Neuronal stem cell (in vitro differentiated cells): ENCODE data around the gene PAK2.
"Not testable (repeated sequence)": the region's sequence is repeated elsewhere in the genome, so short reads cannot be mapped to it uniquely, and the experiment has no call there.

Experiments used
- DNase-seq: peaks from one replicate; pipeline ENCODE4 v3.0.0-alpha.2; 2013; ENCODE audit warnings: low spot score
- H2AFZ ChIP-seq: one replicate; pipeline ENCODE4 v1.6.1; 2013; ENCODE audit warnings: mild to moderate bottlenecking, low read length, inconsistent platforms
- H2AK5ac ChIP-seq: 2 replicates; pipeline ENCODE4 v1.6.1; 2013; ENCODE audit warnings: low read depth, mild to moderate bottlenecking, inconsistent platforms, low read length, moderate library complexity, mixed read lengths
- H2BK120ac ChIP-seq: 2 replicates; pipeline ENCODE4 v1.6.1; 2013; ENCODE audit warnings: low read depth, mild to moderate bottlenecking, inconsistent platforms, low read length, moderate library complexity, mixed read lengths
- H2BK12ac ChIP-seq: one replicate; pipeline ENCODE4 v1.6.1; 2013; ENCODE audit warnings: low read length, inconsistent platforms
- H2BK15ac ChIP-seq: 2 replicates; pipeline ENCODE4 v1.6.1; 2013; ENCODE audit warnings: mild to moderate bottlenecking, low read length, inconsistent platforms, mixed read lengths
- H2BK5ac ChIP-seq: one replicate; pipeline ENCODE4 v1.6.1; 2013; ENCODE audit warnings: inconsistent platforms, mild to moderate bottlenecking, low read length, moderate library complexity
- H3K14ac ChIP-seq: one replicate; pipeline ENCODE4 v1.6.1; 2013; ENCODE audit warnings: low read length, inconsistent platforms
- H3K18ac ChIP-seq: 2 replicates; pipeline ENCODE4 v1.6.1; 2013; ENCODE audit warnings: low read length, inconsistent platforms
- H3K23ac ChIP-seq: 2 replicates; pipeline ENCODE4 v1.6.1; 2013; ENCODE audit warnings: low read depth, mild to moderate bottlenecking, mixed read lengths, low read length, inconsistent platforms; ENCODE audit not compliant: poor library complexity
- H3K27ac ChIP-seq: replicated peaks from 3 replicates; pipeline ENCODE4 v1.5.1; 2013; ENCODE audit warnings: low read length, inconsistent platforms
- H3K27me3 ChIP-seq, 3 experiments: 2 replicates each; pipeline ENCODE4 v1.6.1; 2013; ENCODE audit warnings: low read length in 3 of 3, mild to moderate bottlenecking in 2 of 3, inconsistent platforms in 1 of 3, low read depth in 1 of 3, mixed read lengths in 1 of 3, moderate library complexity in 1 of 3; ENCODE audit not compliant: control insufficient read depth in 3 of 3, insufficient read depth in 3 of 3
- H3K36me3 ChIP-seq, 2 donors: replicated peaks in 1 of 2; 2 replicates each; pipeline ENCODE4 v1.6.1; 2013; ENCODE audit warnings: low read length in 2 of 2; ENCODE audit not compliant: control insufficient read depth in 2 of 2, insufficient read depth in 2 of 2
- H3K4ac ChIP-seq: 2 replicates; pipeline ENCODE4 v1.6.1; 2013; ENCODE audit warnings: inconsistent platforms, mild to moderate bottlenecking, low read length, moderate library complexity
- H3K4me1 ChIP-seq, 2 donors: 1 replicate in 1 of 2; 2 replicates in 1 of 2; pipeline ENCODE4 v1.6.1; 2013; ENCODE audit warnings: low read length in 2 of 2, low read depth in 1 of 2; ENCODE audit not compliant: control insufficient read depth in 2 of 2, insufficient read depth in 1 of 2
- H3K4me2 ChIP-seq: one replicate; pipeline ENCODE4 v1.6.1; 2013; ENCODE audit warnings: mild to moderate bottlenecking, low read length, inconsistent platforms; ENCODE audit not compliant: insufficient read depth, poor library complexity, severe bottlenecking
- H3K4me3 ChIP-seq, 2 donors: 2 replicates each; pipeline ENCODE4 v1.5.1; 2013; ENCODE audit warnings: low read length in 2 of 2, mild to moderate bottlenecking in 2 of 2, inconsistent platforms in 1 of 2, moderate library complexity in 1 of 2
- H3K79me1 ChIP-seq: one replicate; pipeline ENCODE4 v1.6.1; 2013; ENCODE audit warnings: low read depth, mild to moderate bottlenecking, inconsistent platforms, low read length, moderate library complexity
- H3K9ac ChIP-seq: one replicate; pipeline ENCODE4 v1.6.1; 2013; ENCODE audit warnings: mild to moderate bottlenecking, low read depth, low read length, inconsistent platforms; ENCODE audit not compliant: poor library complexity
- H3K9me3 ChIP-seq, 2 donors: replicated peaks in 1 of 2; 2 replicates each; pipeline versions ENCODE3 to v1.6.1; 2013; ENCODE audit warnings: low read length in 2 of 2, mild to moderate bottlenecking in 2 of 2, inconsistent platforms in 1 of 2, low read depth in 1 of 2, mixed read lengths in 1 of 2, moderate library complexity in 1 of 2; ENCODE audit not compliant: control insufficient read depth in 2 of 2, insufficient read depth in 1 of 2
- H4K8ac ChIP-seq: one replicate; pipeline ENCODE4 v1.6.1; 2013; ENCODE audit warnings: low read depth, mild to moderate bottlenecking, inconsistent platforms, low read length, moderate library complexity
- H4K91ac ChIP-seq: one replicate; pipeline ENCODE4 v1.6.1; 2013; ENCODE audit warnings: low read length, low read depth, mild to moderate bottlenecking, inconsistent platforms; ENCODE audit not compliant: poor library complexity
- WGBS, 2 donors: extraction: QIAGEN DNeasy Blood & Tissue Kit; methylation state at CpG; one replicate each; pipeline ENCODE4 v1.1.7; 2013; ENCODE audit warnings: missing lambda C conversion rate in 2 of 2, mixed read lengths in 1 of 2; ENCODE audit not compliant: insufficient read length in 2 of 2, insufficient replicate concordance in 1 of 2; ENCODE audit errors: extremely low coverage in 2 of 2; 5-methylcytosine and 5-hydroxymethylcytosine counted together

Gene PAK2

DNA sequence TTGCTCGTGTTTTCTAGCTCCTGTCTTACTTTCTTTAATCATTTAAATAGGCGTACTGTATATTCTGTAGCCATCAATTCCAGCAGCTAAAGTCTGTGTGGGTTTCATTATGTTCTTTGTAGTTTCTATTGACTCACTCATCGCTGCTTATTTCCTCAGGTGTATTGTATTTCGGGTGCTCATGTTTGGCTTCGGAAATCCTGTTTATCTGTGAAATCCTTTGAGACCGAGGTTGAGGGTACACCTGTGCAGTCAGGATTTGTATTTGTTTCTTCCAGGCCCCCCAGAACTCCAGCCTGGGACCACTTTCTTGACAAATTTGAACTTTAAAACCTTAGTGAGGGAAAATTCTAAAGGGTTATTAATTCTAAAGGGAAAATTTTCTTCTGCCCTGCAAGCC, 2.0 kb upstream of the PAK2 start:
- DNase-seq: no peak
- peaks cover 0 to 12% of the 10 kb centered on the region in 2 donors for H3K9me3 ChIP-seq
- peaks cover 0 to 4% of the 10 kb centered on the region in 2 donors for H3K4me1 ChIP-seq
- no peak overlapping the region for H3K4ac ChIP-seq
- no peak overlapping the region for H4K8ac ChIP-seq
- H3K9ac ChIP-seq: no peak overlapping the region
- no CpG with 5 or more reads among the region's 6 CpGs for WGBS, 2 donors
- peaks cover 3% of the 10 kb centered on the region for H3K79me1 ChIP-seq
- H3K14ac ChIP-seq: no peak overlapping the region
- H2BK5ac ChIP-seq: no peak overlapping the region
- no peak overlapping the region for H2AFZ ChIP-seq
- no peak overlapping the region for H3K23ac ChIP-seq
- H3K18ac ChIP-seq: no peak overlapping the region
- H2BK120ac ChIP-seq: no peak overlapping the region
- H2BK15ac ChIP-seq: no peak overlapping the region
- no peak overlapping the region for H3K4me3 ChIP-seq
- H3K36me3 ChIP-seq: peaks cover 0 to 37% of the 10 kb centered on the region in 2 donors
- H2AK5ac ChIP-seq: no peak overlapping the region
- no peaks in the 10 kb centered on the region for H3K27me3 ChIP-seq
- H2BK12ac ChIP-seq: no peak overlapping the region
- H3K4me2 ChIP-seq: no peak overlapping the region
- no peak overlapping the region for H4K91ac ChIP-seq
- H3K27ac ChIP-seq: no peak overlapping the region

DNA sequence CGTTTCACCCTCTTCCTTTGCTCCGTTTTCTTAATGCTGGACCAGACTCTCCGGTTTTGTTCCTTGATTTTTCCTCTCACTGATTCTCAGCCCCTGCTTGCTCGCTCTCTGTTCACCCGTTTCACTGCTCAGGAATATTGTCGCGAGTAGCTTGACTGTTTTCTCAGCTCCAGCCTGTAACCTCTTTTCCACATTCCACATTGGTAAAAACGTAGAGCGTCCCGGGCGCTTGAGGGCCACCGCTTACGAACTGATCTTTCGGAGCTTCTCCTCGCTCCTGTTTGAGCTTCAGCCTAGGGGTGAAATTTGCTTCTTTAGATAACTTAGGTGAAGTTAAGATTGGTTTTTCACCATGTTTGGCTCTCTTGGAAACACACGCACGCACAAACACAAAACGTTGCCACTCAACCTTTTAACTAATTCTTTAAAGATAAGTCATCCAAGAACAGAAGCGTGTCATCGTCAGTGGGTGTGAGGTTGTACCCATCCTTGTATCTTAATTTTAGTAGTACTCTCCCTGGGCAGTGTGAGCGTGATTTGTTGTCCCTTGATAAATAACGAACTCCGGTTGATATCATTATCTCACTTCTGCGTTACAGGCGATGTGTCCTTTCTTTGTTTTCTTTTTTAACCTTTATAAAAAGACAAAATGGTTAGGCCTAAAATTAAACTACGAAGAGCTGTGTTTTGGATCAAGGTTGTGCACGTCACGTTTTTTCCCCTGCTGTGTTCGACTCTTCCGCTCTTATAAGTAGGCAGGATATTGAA, 1.0 kb downstream of the PAK2 start:
- DNase-seq: peak; percentile 43
- H3K4ac ChIP-seq: no peak overlapping the region
- peaks cover 3% of the 10 kb centered on the region for H3K79me1 ChIP-seq
- no peak overlapping the region for H2BK12ac ChIP-seq
- H3K4me3 ChIP-seq: peak overlapping the region; percentile 94 to 97
- peak overlapping the region; percentile 89 for H3K27ac ChIP-seq
- peak overlapping the region; percentile 95 for H2AFZ ChIP-seq
- peak overlapping the region; percentile 99 for H3K18ac ChIP-seq
- no peaks in the 10 kb centered on the region for H3K27me3 ChIP-seq
- H3K4me1 ChIP-seq: peaks cover 0 to 4% of the 10 kb centered on the region in 2 donors
- no peak overlapping the region for H3K14ac ChIP-seq
- H3K9me3 ChIP-seq: peaks cover 0 to 8% of the 10 kb centered on the region in 2 donors
- H2BK5ac ChIP-seq: peak overlapping the region; percentile 95
- peak overlapping the region; percentile 52 for H3K4me2 ChIP-seq
- H2AK5ac ChIP-seq: no peak overlapping the region
- H3K23ac ChIP-seq: no peak overlapping the region
- WGBS, 2 donors: no CpG with 5 or more reads among the region's 30 CpGs
- H4K8ac ChIP-seq: no peak overlapping the region
- peak overlapping the region; percentile 95 for H3K9ac ChIP-seq
- peak overlapping the region; percentile 59 for H4K91ac ChIP-seq
- no peak overlapping the region for H2BK120ac ChIP-seq
- H3K36me3 ChIP-seq: peaks cover 0 to 25% of the 10 kb centered on the region in 2 donors
- peak overlapping the region; percentile 6 for H2BK15ac ChIP-seq

DNA sequence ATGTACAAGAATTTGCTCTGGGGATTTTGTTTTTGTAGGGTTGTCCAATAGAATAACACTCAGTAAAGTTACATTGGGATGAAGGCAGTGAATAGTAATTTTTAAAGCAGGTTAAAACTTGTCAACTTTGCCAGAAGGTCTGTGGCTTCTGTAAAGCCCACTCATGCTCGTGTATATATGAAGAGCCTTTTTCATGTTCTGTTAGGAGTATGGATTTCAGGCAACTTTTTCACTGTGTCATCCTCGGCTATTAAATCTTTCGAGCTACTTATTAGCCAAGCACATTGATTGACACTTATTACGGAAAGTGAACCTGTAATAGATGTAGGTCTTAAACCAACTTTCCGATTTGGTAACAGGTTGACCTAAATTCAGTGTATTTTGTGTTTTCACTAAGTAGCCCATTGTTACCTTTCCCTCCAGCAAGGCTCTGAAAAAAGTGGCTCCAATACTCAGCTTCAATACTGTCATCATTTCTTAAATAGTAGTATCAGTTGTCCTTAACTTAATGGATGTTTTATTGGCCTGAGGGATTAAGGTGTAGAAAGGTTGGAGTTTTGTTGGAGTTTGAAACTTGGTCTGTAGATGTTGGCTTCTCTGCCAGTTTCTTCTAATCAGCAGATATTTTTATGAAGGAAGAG, 1.7 kb downstream of the PAK2 start:
- Histone ChIP-seq H3K9ac (no peak overlapping the region), H3K27ac (no peak overlapping the region), H2BK120ac (no peak overlapping the region), H3K14ac (no peak overlapping the region), H3K36me3 (peaks cover 0 to 27% of the 10 kb centered on the region in 2 donors), H3K23ac (no peak overlapping the region), H2BK12ac (no peak overlapping the region), H3K79me1 (peaks cover 3% of the 10 kb centered on the region), H3K4ac (no peak overlapping the region), H2AK5ac (no peak overlapping the region), H3K4me1 (peaks cover 0 to 4% of the 10 kb centered on the region in 2 donors), H3K4me3 (peak overlapping the region in 1 of 2 donors; percentile 94), H3K9me3 (peaks cover 0 to 7% of the 10 kb centered on the region in 2 donors), H3K27me3 (no peaks in the 10 kb centered on the region), H2BK5ac (no peak overlapping the region), H2AFZ (no peak overlapping the region), H3K4me2 (peak overlapping the region; percentile 52), H3K18ac (no peak overlapping the region), H4K91ac (no peak overlapping the region), H2BK15ac (no peak overlapping the region), H4K8ac (no peak overlapping the region)
- WGBS, 2 donors: no CpG with 5 or more reads among the region's 5 CpGs
- DNase-seq: no peak

DNA sequence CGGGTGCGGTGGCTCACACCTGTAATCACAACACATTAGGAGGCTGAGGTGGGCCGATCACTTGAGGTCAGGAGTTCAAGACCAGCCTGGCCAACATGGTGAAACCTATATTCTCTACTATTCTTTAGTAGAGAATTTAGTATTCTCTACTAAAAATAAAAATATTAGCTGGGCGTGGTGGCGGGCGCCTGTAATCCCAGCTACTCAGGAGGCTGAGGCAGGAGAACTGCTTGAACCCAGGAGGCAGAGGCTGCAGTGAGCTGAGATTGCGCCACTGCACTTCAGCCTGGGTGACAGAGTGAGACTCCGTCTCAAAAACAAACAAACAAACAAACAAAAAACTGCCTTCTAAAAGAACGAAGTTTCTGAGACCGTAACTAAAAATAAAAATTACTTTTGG, 3.9 kb downstream of the PAK2 start:
- not testable (repeated sequence) for H2AK5ac ChIP-seq, H3K9ac ChIP-seq, H2BK12ac ChIP-seq, H3K14ac ChIP-seq, H3K4me1 ChIP-seq, H4K8ac ChIP-seq, H3K4ac ChIP-seq, H3K27ac ChIP-seq, H3K4me2 ChIP-seq, H4K91ac ChIP-seq, H3K23ac ChIP-seq, H2BK5ac ChIP-seq, H2BK120ac ChIP-seq, H3K18ac ChIP-seq, H3K27me3 ChIP-seq, H2BK15ac ChIP-seq, H3K79me1 ChIP-seq, DNase-seq, H2AFZ ChIP-seq, H3K4me3 ChIP-seq
- no CpG with 5 or more reads among the region's 10 CpGs for WGBS, 2 donors
- peaks cover 0 to 41% of the 10 kb centered on the region in 2 donors for H3K36me3 ChIP-seq
- peaks cover 0 to 17% of the 10 kb centered on the region in 2 donors for H3K9me3 ChIP-seq
